Upper lobe of left lung (tissue), 6 donors: Measurements from ENCODE around the gene RNASE7. TPM values are rescaled to one million over a fixed set of nuclear protein-coding genes. Genes with fewer than 3 reads are reported as not detected.

Experiments used
- ATAC-seq, 2 donors: fragments of 200-7000 bp; cut with Tn5 transposase; one replicate each; pipeline ENCODE4 v1.9.1; 2022; ENCODE audit warnings: mild to moderate bottlenecking in 2 of 2, moderate library complexity in 2 of 2; ENCODE audit not compliant: low FRiP score in 2 of 2
- DNase-seq, 2 donors: peaks; one replicate each; pipeline ENCODE4 v3.0.0-alpha.2; 2019 to 2020
- H3K27ac ChIP-seq, 4 donors: fragments of 200-600 bp; sonication (generic); one replicate each; pipeline ENCODE4 v1.5.1; 2016 to 2019
- H3K27me3 ChIP-seq, 4 donors: fragments of 200-600 bp; sonication (generic); one replicate each; pipeline ENCODE4 v1.5.1; 2017 to 2019
- H3K36me3 ChIP-seq, 4 donors: fragments of 200-600 bp; sonication (generic); one replicate each; pipeline ENCODE4 v1.5.1; 2016 to 2019
- H3K4me1 ChIP-seq, 4 donors: fragments of 200-600 bp; sonication (generic); one replicate each; pipeline ENCODE4 v1.5.1; 2018 to 2019
- H3K4me3 ChIP-seq, 4 donors: fragments of 200-600 bp; sonication (generic); one replicate each; pipeline ENCODE4 v1.5.1; 2017 to 2019; ENCODE audit warnings: mild to moderate bottlenecking in 2 of 4, moderate library complexity in 1 of 4
- H3K9me3 ChIP-seq, 4 donors: fragments of 200-600 bp; sonication (generic); one replicate each; pipeline ENCODE4 v1.5.1; 2018 to 2019
- EP300 ChIP-seq, 4 donors: sonication (generic); formaldehyde crosslinking; IDR thresholded peaks; one replicate each; pipeline ENCODE4 v1.5.1; 2017; ENCODE audit warnings: antibody characterized with exemption in 4 of 4, control low read depth in 2 of 4
- POLR2A ChIP-seq, 4 donors: fragments of 450-650 bp; IDR thresholded peaks; one replicate each; pipeline ENCODE4 v1.5.1; 2016 to 2017; ENCODE audit warnings: antibody characterized with exemption in 4 of 4, mild to moderate bottlenecking in 2 of 4
- POLR2AphosphoS5 ChIP-seq, 2 donors: sonication (generic); formaldehyde crosslinking; IDR thresholded peaks; one replicate each; pipeline ENCODE4 v1.5.1; 2017; ENCODE audit warnings: antibody characterized with exemption in 2 of 2
- WGBS, 2 donors: methylation state at CpG; one replicate each; pipeline ENCODE4 v1.1.5; 2017 to 2018; 5-methylcytosine and 5-hydroxymethylcytosine counted together
- total RNA-seq, 6 donors: library from RNA; depleted of rRNA in 4 of 6; stranded (reverse); fragments of >200 nt in 4 of 6; gene quantifications; one replicate each; pipeline versions ENCODE4 v1.1.0 to v1.2.1, GENCODE V29; 2016 to 2021
- TF ChIP-seq, protein P1 (sequence below), 6 experiments: fragments of 450-650 bp in 4 of 6; fragments of 200-600 bp in 2 of 6; sonication (generic) in 2 of 6; IDR thresholded peaks; one replicate each; pipeline ENCODE4 v1.5.1; 2016 to 2019; ENCODE audit warnings: antibody characterized with exemption in 6 of 6
- donor health status: DM: no; HTN: no; CAD: no; lungs with moderate emphysema.
- donor health status: DM: no; HTN: yes; CAD: no; lungs with severe emphysema.

Gene RNASE7
- total RNA-seq, result not detected

- DNase-seq (no peak), ATAC-seq (no peak)
- TF ChIP-seq POLR2A (IDR thresholded peaks at IDR 0.05) (no peak), POLR2AphosphoS5 (IDR thresholded peaks at IDR 0.05) (peak in 1 of 2 donors; percentile 32)
- Histone ChIP-seq H3K27me3 (no peaks in the 10 kb centered on the region), H3K36me3 (no peaks in the 10 kb centered on the region), H3K4me3 (no peak within 1 kb of the TSS), H3K4me1 (peaks cover 32 to 41% (median 34%) of the 10 kb centered on the region in 4 donors), H3K9me3 (no peaks in the 10 kb centered on the region), H3K27ac (peak within 1 kb of the TSS in 2 of 4 donors; percentile 40 to 70)
- 66 to 68% methylated on average over 11 of the region's 11 CpGs for WGBS, 2 donors
These were observed at the start of gene RNASE7 for GRCh38 chr14:21041676-21042433. Gene RNASE7, plus strand, starts transcription at chr14:21042362. Its CDS starts 631 bp downstream, at chr14:21042993.

GRCh38 chr14:20996521-20996920 is 45.6 kb upstream of the RNASE7 start:
- 88 to 93% methylated on average over 14 of the region's 14 CpGs for WGBS, 2 donors
- Histone ChIP-seq H3K4me1 (peaks cover 3 to 8% (median 4%) of the 10 kb centered on the region in 4 donors), H3K27ac (no peak overlapping the region), H3K4me3 (no peak overlapping the region), H3K36me3 (peaks cover 39 to 55% (median 54%) of the 10 kb centered on the region in 4 donors), H3K9me3 (no peaks in the 10 kb centered on the region), H3K27me3 (no peaks in the 10 kb centered on the region)
- TF ChIP-seq EP300 (IDR thresholded peaks at IDR 0.05) (no peak), POLR2A (IDR thresholded peaks at IDR 0.05) (no peak), POLR2AphosphoS5 (IDR thresholded peaks at IDR 0.05) (no peak)
- TF ChIP-seq, protein P1, sequence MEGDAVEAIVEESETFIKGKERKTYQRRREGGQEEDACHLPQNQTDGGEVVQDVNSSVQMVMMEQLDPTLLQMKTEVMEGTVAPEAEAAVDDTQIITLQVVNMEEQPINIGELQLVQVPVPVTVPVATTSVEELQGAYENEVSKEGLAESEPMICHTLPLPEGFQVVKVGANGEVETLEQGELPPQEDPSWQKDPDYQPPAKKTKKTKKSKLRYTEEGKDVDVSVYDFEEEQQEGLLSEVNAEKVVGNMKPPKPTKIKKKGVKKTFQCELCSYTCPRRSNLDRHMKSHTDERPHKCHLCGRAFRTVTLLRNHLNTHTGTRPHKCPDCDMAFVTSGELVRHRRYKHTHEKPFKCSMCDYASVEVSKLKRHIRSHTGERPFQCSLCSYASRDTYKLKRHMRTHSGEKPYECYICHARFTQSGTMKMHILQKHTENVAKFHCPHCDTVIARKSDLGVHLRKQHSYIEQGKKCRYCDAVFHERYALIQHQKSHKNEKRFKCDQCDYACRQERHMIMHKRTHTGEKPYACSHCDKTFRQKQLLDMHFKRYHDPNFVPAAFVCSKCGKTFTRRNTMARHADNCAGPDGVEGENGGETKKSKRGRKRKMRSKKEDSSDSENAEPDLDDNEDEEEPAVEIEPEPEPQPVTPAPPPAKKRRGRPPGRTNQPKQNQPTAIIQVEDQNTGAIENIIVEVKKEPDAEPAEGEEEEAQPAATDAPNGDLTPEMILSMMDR (IDR thresholded peaks at IDR 0.05), result no peak
- DNase-seq (peak in 1 of 2 donors; percentile 56), ATAC-seq (no peak)

GRCh38 chr14:20997115-20997514 is 45.0 kb upstream of the RNASE7 start:
- H3K36me3 ChIP-seq, result peaks cover 39 to 52% (median 49%) of the 10 kb centered on the region in 4 donors

DNA sequence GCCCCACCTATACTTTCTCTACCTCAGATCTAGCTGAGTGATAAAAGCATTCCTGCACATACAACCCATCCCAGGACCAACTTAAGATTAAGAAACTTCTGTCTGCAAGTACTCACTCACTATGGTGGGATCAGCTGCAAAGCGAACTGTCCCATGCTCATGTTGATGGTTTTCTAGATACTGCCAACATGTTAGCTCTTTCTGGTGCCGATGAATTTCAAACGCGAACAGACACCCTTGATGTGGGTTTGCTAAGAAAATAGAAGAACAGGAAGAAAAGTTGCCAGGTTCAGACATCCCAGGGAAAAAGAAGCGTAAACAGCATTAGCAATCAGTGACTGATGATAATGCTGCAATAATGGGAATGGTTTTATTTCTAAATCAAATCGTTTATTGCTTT is 44.6 kb upstream of the RNASE7 start:
- Histone ChIP-seq H3K27ac (no peak overlapping the region), H3K4me3 (no peak overlapping the region), H3K4me1 (no peaks in the 10 kb centered on the region), H3K27me3 (no peaks in the 10 kb centered on the region), H3K36me3 (peaks cover 34 to 47% (median 45%) of the 10 kb centered on the region in 4 donors), H3K9me3 (no peaks in the 10 kb centered on the region)
- 67 to 82% methylated on average over 6 of the region's 6 CpGs for WGBS, 2 donors
- TF ChIP-seq EP300 (IDR thresholded peaks at IDR 0.05) (no peak), POLR2A (IDR thresholded peaks at IDR 0.05) (no peak), POLR2AphosphoS5 (IDR thresholded peaks at IDR 0.05) (no peak)
- TF ChIP-seq, protein P1 (IDR thresholded peaks at IDR 0.05), result no peak
- no peak for ATAC-seq
- DNase-seq, result no peak

More at GRCh38 chr14:20997115-20997514, 45.0 kb upstream of the RNASE7 start:
- peaks cover 0 to 2% (median 0%) of the 10 kb centered on the region in 4 donors for H3K4me1 ChIP-seq
- 75 to 80% methylated on average over 4 of the region's 4 CpGs for WGBS, 2 donors
- no peak overlapping the region for H3K4me3 ChIP-seq
- no peaks in the 10 kb centered on the region for H3K9me3 ChIP-seq
- H3K27ac ChIP-seq, result no peak overlapping the region
- no peak for TF ChIP-seq POLR2AphosphoS5 (IDR thresholded peaks at IDR 0.05)
- TF ChIP-seq, protein P1 (IDR thresholded peaks at IDR 0.05), result no peak
- no peak for TF ChIP-seq EP300 (IDR thresholded peaks at IDR 0.05)
- TF ChIP-seq POLR2A (IDR thresholded peaks at IDR 0.05), result no peak
- H3K27me3 ChIP-seq, result no peaks in the 10 kb centered on the region
- ATAC-seq, result no peak
- DNase-seq, result no peak

DNA sequence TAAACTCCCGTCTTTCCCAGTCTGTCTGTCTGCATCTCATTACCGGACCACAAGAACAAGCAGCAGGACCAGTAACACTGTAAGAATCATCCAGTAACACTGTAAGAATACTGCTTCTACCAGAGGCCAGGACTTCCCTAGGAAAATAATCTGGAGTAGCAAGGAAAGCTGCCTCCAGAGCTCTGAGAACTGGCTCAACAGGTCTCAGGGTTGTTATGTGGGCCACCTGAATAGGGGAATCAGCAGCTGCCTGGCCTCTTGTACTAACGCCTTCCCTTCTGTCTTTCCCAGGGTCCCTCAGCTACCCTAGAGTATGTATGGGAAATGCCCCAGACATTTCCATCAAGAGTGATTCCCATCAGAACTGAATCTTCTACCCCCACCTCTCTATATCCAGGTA is 44.0 kb upstream of the RNASE7 start:
- Histone ChIP-seq H3K27ac (peak overlapping the region in 2 of 4 donors; percentile 7 to 37), H3K36me3 (peaks cover 34 to 42% (median 39%) of the 10 kb centered on the region in 4 donors), H3K27me3 (no peaks in the 10 kb centered on the region), H3K4me3 (no peak overlapping the region), H3K4me1 (no peaks in the 10 kb centered on the region), H3K9me3 (no peaks in the 10 kb centered on the region)
- ATAC-seq (no peak), DNase-seq (no peak)
- WGBS, 2 donors, result 71 to 75% methylated on average over 3 of the region's 3 CpGs
- TF ChIP-seq, protein P1 (IDR thresholded peaks at IDR 0.05), result no peak
- TF ChIP-seq POLR2AphosphoS5 (IDR thresholded peaks at IDR 0.05), result no peak
- TF ChIP-seq EP300 (IDR thresholded peaks at IDR 0.05), result no peak
- no peak for TF ChIP-seq POLR2A (IDR thresholded peaks at IDR 0.05)
